Left renal pelvis (tissue), 4 donors: Measurements from ENCODE around the gene FASTKD1. TPM values are rescaled to one million over a fixed set of nuclear protein-coding genes. Genes with fewer than 3 reads are reported as not detected.
"Not testable (repeated sequence)": the region's sequence is repeated elsewhere in the genome, so short reads cannot be mapped to it uniquely, and the experiment has no call there.

Experiments
- DNase-seq, 4 donors: peaks; one replicate each; pipeline ENCODE4 v3.0.0-alpha.2; 2013; ENCODE audit warnings: low read depth in 4 of 4, low spot score in 3 of 4
- polyA plus RNA-seq, 4 donors: library from polyadenylated mRNA; unstranded; fragments of 120-200 nt; gene quantifications; one replicate each; pipeline ENCODE4 v1.2.1, GENCODE V29; 2013; ENCODE audit not compliant: insufficient read length in 4 of 4

The FASTKD1 gene
- polyA plus RNA-seq = 10 to 100 TPM; 12.1 to 47.7 (median 35.8) TPM

DNA sequence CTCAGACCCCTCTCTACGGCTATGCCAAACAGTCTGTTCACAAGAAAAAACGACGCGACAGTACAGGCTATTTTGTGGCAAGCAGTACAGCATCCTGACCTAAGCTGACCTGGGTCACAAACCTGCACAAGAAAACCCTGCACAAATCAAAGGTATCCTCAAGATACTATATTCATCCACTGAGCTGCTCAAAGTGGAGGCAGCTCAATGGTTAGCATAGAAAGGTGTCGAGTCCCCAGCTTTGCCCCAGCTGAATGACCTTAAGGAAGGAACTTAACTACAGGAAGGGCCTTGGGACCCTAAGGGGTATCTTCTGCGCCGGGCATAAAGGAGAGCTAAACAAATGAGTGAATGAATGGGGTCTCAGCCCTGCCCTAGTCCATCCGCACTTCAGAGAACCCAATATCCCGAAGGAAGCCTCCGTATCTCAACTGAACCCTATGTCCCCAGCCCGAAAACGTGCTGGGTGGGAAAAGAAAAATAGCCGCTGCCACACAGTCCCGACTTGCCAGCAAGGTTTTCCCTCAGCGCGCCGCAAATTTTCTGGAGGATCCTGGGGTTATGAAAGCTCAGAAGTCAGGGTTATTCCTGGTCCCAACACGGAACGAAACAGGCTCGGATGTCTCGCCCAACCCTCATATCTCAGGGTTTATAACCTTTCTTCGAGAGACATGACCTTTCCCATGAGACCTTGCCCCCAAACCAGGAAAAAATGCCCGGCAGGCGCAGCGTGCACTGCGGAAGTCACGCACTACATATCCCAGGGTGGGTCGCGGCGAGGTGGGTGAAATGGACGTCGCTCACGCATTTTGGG is at the start of gene FASTKD1:
Gene FASTKD1 (minus strand): TSS at position 706 of the 814 bp plus-strand sequence. CDS start 1,836 bp downstream, outside the sequence.
- DNase-seq = peak; percentile 72 to 80 (median 74)

GRCh38 chr2:169623235-169623634 is 49.6 kb upstream of the FASTKD1 start:
- no peak for DNase-seq

DNA sequence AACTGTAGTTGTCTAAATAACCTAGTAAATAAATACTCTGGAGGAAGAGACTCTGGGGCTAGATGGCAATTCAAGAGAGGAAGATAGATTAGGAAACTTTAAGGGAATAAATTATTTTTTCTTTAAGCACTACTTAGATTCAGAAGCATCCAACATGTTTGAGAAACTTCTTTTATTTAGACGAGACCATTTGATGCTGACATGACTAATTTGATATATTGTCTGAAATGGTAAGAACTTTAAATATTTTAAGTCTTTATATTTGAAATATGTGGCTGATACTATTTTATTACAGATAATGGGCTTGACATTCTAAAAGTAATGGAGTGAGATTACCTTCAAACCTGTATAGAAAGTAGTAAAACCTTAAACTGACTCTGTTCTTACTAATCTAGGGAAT is 46.8 kb upstream of the FASTKD1 start:
- DNase-seq = no peak

- DNase-seq = no peak
These were observed 46.3 kb upstream of the FASTKD1 start for GRCh38 chr2:169619946-169620345.

DNA sequence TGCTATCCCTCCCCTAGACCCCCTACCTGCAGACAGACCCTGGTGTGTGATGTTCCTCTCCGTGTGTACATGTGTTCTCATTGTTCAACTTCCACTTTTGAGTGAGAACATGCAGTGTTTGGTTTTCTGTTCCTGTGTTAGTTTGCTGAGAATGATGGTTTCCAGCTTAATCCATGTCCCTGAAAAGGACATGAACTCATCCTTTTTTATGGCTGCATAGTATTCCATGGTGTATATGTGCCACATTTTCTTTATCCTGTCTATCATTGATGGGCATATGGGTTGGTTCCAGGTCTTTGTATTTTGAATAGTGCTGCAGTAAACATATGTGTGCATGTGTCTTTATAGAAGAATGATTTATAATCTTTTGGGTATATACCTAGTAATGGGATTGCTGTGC is 42.3 kb upstream of the FASTKD1 start:
- not testable (repeated sequence) for DNase-seq

GRCh38 chr2:169613876-169614275 is 40.2 kb upstream of the FASTKD1 start:
- no peak for DNase-seq

GRCh38 chr2:169609264-169609663 is 35.6 kb upstream of the FASTKD1 start:
- DNase-seq = no peak

- DNase-seq = no peak
These were observed 25.9 kb upstream of the FASTKD1 start for GRCh38 chr2:169599568-169599967.

GRCh38 chr2:169598982-169599381 is 25.3 kb upstream of the FASTKD1 start:
- DNase-seq = no peak

DNA sequence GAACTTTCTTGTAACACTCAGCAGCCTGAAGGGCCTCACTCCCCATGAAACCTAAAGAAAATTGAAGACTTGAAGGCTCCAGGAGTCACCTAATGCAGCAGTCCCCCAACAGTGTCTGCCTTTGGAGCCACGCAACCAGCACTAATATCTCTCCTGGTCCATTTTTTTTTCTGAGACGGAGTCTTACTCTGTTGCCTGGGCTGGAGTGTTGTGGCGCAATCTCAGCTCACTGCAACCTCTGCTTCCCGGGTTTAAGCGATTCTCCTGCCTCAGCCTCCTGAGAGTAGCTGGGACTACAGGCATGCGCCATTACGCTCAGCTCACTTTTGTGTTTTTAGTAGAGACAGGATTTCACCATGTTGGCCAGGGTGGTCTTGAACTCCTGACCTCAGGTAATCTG is 22.9 kb upstream of the FASTKD1 start:
- DNase-seq = not testable (repeated sequence)

DNA sequence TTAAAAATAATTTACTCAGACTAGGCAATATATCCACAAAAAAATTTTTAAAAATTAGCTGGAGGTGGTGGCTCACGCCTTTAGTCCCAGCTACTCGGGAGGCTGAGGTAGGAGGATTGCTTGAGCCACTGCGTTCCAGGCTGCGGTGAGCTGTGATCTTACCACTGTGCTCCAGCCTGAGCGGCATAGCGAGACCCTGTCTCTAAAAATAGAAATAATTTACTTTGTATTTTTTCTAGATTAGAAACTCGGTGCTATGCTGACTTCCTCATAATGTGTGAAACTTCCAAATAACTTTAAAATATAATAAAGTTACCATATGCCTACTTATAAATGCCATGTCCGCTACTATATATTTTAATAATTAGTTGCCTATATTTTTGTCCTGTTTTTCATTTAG is 17.1 kb upstream of the FASTKD1 start:
- DNase-seq = no peak

DNA sequence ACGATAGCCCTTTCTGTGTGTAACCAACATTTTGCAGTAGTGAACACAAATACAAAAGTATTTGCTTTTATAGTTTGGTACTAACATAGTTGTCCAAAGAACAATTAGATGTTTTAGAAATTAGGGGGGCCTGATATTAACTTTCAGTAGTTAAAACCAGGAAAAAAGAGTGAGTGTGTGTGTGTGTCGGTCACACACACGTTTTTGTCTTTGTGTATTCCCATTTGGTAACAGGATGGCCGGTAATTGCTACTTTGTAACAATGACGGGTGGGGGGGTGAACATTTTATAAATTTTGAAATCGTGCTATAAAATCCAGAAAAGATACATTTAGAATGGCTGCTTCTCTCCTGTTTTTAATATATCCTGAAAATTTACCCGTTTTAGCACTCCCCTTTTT is 12.0 kb upstream of the FASTKD1 start:
- no peak for DNase-seq

GRCh38 chr2:169584005-169584877 is 10.6 kb upstream of the FASTKD1 start, which contains the start of gene PPIG:
Gene PPIG (plus strand): TSS chr2:169584351. CDS start chr2:169604042, 19,691 bp downstream.
- DNase-seq = peak; percentile 81 to 90 (median 86)

- DNase-seq = no peak
These were observed 9.9 kb upstream of the FASTKD1 start for GRCh38 chr2:169583518-169583917.

DNA sequence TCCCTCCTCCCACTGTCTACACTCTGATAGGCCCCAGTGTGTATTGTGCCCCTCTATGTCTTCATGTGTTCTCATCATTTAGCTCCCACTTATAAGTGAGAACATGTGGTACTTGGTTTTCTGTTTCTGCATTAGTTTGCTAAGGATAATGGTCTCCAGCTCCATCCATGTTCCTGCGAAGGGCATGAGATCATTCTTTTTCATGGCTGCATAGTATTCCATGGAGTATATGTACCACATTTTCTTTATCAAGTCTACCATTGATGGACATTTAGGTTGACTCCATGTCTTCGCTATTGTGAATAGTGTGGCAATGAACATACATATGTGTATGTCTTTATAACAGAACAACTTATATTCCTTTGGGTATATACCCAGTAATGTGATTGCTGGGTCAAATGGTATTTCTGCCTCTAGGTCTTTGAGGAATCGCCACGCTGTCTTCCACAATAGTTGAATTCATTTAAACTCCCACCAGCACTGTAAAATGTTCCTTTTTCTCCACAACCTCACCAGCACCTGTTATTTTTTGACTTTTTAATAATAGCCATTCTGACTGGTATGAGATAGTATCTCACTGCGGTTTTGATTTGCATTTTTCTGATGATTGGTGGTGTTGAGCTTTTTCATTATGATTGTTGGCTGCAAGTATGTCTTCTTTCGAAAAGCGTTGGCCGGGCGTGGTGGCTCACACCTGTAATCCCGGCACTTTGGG is 9.0 kb upstream of the FASTKD1 start:
- DNase-seq = not testable (repeated sequence)

- no peak for DNase-seq
These were observed 5.4 kb upstream of the FASTKD1 start for GRCh38 chr2:169579044-169579443.

DNA sequence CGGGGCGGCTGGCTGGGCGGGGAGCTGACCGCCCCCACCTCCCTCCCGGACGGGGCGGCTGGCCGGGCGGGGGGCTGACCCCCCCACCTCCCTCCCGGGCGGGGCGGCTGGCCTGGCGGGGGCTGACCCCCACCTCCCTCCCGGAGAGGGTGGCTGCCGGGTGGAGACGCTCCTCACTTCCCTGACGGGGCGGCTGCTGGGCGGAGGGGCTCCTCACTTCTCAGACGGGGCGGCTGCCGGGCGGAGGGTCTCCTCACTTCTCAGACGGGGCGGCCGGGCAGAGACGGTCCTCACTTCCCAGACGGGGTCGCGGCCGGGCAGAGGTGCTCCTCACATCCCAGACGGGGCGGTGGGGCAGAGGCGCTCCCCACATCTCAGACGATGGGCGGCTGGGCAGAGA is 1.6 kb upstream of the FASTKD1 start:
- DNase-seq = not testable (repeated sequence)

GRCh38 chr2:169574539-169574938 is 874 bp upstream of the FASTKD1 start:
- not testable (repeated sequence) for DNase-seq

- no peak for DNase-seq
These were observed 272 bp upstream of the FASTKD1 start for GRCh38 chr2:169573974-169574299.

DNA sequence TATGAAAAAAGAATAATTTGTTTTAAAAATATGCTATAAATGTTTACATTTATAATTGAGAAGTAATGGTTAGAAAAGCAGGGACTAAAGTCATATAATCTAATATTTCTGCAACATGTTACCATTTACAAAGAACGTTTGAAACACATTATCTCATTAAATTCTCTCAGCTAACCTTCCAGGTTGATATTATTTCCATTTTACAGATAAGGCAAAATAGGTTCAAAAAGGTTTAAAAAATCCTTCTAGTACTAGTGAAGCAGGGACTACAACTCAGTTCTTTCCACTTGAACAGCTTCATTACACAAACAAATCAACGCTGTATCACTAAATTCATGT is 875 bp downstream of the FASTKD1 start:
- no peak for DNase-seq

GRCh38 chr2:169572189-169572588 is 1.5 kb downstream of the FASTKD1 start:
- no peak for DNase-seq
